Ascending aorta (tissue), 2 donors: ENCODE measurements around the gene GPC4. TPM values are rescaled to one million over a fixed set of nuclear protein-coding genes. Genes with fewer than 3 reads are reported as not detected.

ENCODE experiments used
- DNase-seq, 2 donors: peaks; one replicate each; pipeline ENCODE4 v3.0.0-alpha.2; 2019; ENCODE audit warnings: low spot score in 2 of 2
- H3K27ac ChIP-seq, 2 donors: fragments of 200-600 bp; sonication (generic); one replicate each; pipeline ENCODE4 v1.5.1; 2016 to 2017; ENCODE audit warnings: mild to moderate bottlenecking in 1 of 2
- H3K27me3 ChIP-seq: fragments of 200-600 bp; sonication (generic); one replicate; pipeline ENCODE4 v1.5.1; 2017
- H3K36me3 ChIP-seq, 2 donors: fragments of 200-600 bp; sonication (generic); one replicate each; pipeline ENCODE4 v1.5.1; 2016
- H3K4me1 ChIP-seq, 2 donors: fragments of 200-600 bp; sonication (generic); one replicate each; pipeline ENCODE4 v1.5.1; 2016 to 2017; ENCODE audit warnings: mild to moderate bottlenecking in 1 of 2
- H3K4me3 ChIP-seq, 2 donors: fragments of 200-600 bp; sonication (generic); one replicate each; pipeline ENCODE4 v1.5.1; 2016 to 2017; ENCODE audit warnings: mild to moderate bottlenecking in 1 of 2
- H3K9me3 ChIP-seq, 2 donors: fragments of 200-600 bp; sonication (generic); one replicate each; pipeline ENCODE4 v1.5.1; 2016
- CTCF ChIP-seq, 3 experiments: fragments of 200-600 bp in 2 of 3; fragments of 450-650 bp in 1 of 3; sonication (generic) in 2 of 3; IDR thresholded peaks; one replicate each; pipeline ENCODE4 v1.5.1; 2016 to 2019; ENCODE audit warnings: antibody characterized with exemption in 3 of 3, mild to moderate bottlenecking in 1 of 3, moderate library complexity in 1 of 3
- intact Hi-C: fragments of 100-400 bp; cut with DNase I; formaldehyde crosslinking; loops from one replicate; pipeline ENCODE4 v1.15.1; 2023
- total RNA-seq: library from RNA; depleted of rRNA; stranded (reverse); fragments of >200 nt; gene quantifications from one replicate; pipeline ENCODE4 v1.1.0, GENCODE V29; 2016

The GPC4 gene
- total RNA-seq, 1 donor from 2014 or later: 12.0 TPM

GRCh38 chrX:133250184-133251100 is 164.8 kb downstream of the GPC4 start:
- Histone ChIP-seq H3K4me1 (peaks cover 0 to 2% of the 10 kb centered on the region in 2 donors), H3K36me3 (no peaks in the 10 kb centered on the region), H3K9me3 (peaks cover 10 to 17% of the 10 kb centered on the region in 2 donors), H3K27me3 (no peaks in the 10 kb centered on the region), H3K27ac (peak overlapping the region; percentile 24 to 44), H3K4me3 (no peak overlapping the region)
- intact Hi-C loops: loop anchor here (5.0 kb wide), 1 partner anchor 167 kb away; the partner anchor contains the start of gene GPC4
- peak in 1 of 2 donors; percentile 61 for DNase-seq
- no peak for TF ChIP-seq CTCF (IDR thresholded peaks at IDR 0.05)

Other genes starting within 250 kb of the GPC4 start
- not detected for gene TFDP3, start 197.1 kb downstream of the GPC4 start, total RNA-seq